CD4-positive, alpha-beta T cell (primary cell): ENCODE data around the gene TNIK. TPM values are rescaled to one million over a fixed set of nuclear protein-coding genes. Genes with fewer than 3 reads are reported as not detected.

Experiments
- ATAC-seq: fragments of 200-7000 bp; cut with Tn5 transposase; one replicate; pipeline ENCODE4 v1.10.0; 2022; ENCODE audit warnings: mild to moderate bottlenecking; ENCODE audit not compliant: poor library complexity
- CTCF ChIA-PET: fragments of 350-600 bp; sonication (Branson Sonifier 250); formaldehyde crosslinking; loops from one replicate; lab custom pipeline; 2021; ENCODE audit warnings: antibody characterized with exemption, inconsistent platforms; lab: Charles Lee
- POLR2A ChIA-PET: fragments of 350-600 bp; sonication (Branson Sonifier 250); formaldehyde crosslinking; loops from one replicate; lab custom pipeline; 2021; ENCODE audit warnings: antibody characterized with exemption, inconsistent platforms; lab: Charles Lee
- DNase-seq, 14 experiments: peaks; one replicate each; pipeline ENCODE4 v3.0.0-alpha.2; 2013 to 2020; ENCODE audit warnings: mixed read lengths in 2 of 14
- H3K27ac ChIP-seq, 2 donors: one replicate each; pipeline versions ENCODE4 v1.5.1 to v1.7.0; 2013; ENCODE audit warnings: low read length in 2 of 2, low read depth in 1 of 2, mild to moderate bottlenecking in 1 of 2
- H3K27me3 ChIP-seq, 2 experiments: 1 replicate in 1 of 2; 2 replicates in 1 of 2; pipeline versions ENCODE4 v1.6.1 to v1.7.0; 2013; ENCODE audit warnings: low read length in 2 of 2, control low read depth in 1 of 2, mild to moderate bottlenecking in 1 of 2, moderate library complexity in 1 of 2; ENCODE audit not compliant: insufficient read depth in 2 of 2, control insufficient read depth in 1 of 2
- H3K36me3 ChIP-seq: one replicate; pipeline ENCODE4 v1.6.1; 2013; ENCODE audit warnings: low read length, control low read depth; ENCODE audit not compliant: insufficient read depth
- H3K4me1 ChIP-seq: one replicate; pipeline ENCODE4 v1.6.1; 2013; ENCODE audit warnings: low read length, control low read depth; ENCODE audit not compliant: insufficient read depth
- H3K4me3 ChIP-seq: one replicate; pipeline ENCODE4 v1.5.1; 2013; ENCODE audit warnings: mild to moderate bottlenecking, low read length, moderate library complexity
- H3K9me3 ChIP-seq, 2 experiments: 1 replicate in 1 of 2; 2 replicates in 1 of 2; pipeline versions ENCODE4 v1.6.1 to v1.7.0; 2013; ENCODE audit warnings: low read length in 2 of 2, mild to moderate bottlenecking in 2 of 2, control low read depth in 1 of 2, moderate library complexity in 1 of 2; ENCODE audit not compliant: control insufficient read depth in 1 of 2, insufficient read depth in 1 of 2
- H3K27ac Mint-ChIP-seq: one replicate; pipeline ENCODE4 v1.8.0; 2020; ENCODE audit warnings: mixed read lengths
- H3K27me3 Mint-ChIP-seq: one replicate; pipeline ENCODE4 v1.8.0; 2021; ENCODE audit warnings: mixed read lengths
- H3K36me3 Mint-ChIP-seq: one replicate; pipeline ENCODE4 v1.8.0; 2021; ENCODE audit warnings: low read depth, mixed read lengths
- H3K4me1 Mint-ChIP-seq: one replicate; pipeline ENCODE4 v1.8.0; 2021; ENCODE audit warnings: low read depth, mixed read lengths
- H3K4me3 Mint-ChIP-seq: one replicate; pipeline ENCODE4 v1.8.0; 2020; ENCODE audit warnings: mild to moderate bottlenecking, mixed read lengths
- H3K9me3 Mint-ChIP-seq: one replicate; pipeline ENCODE4 v1.8.0; 2020; ENCODE audit warnings: mixed read lengths
- CTCF ChIP-seq: fragments of 200-600 bp; IDR thresholded peaks from one replicate; pipeline ENCODE4 v1.8.0; 2022; ENCODE audit warnings: antibody characterized with exemption, mild to moderate bottlenecking
- intact Hi-C, 2 experiments: fragments of 100-400 bp; cut with DNase I in 1 of 2; cut with micrococcal nuclease in 1 of 2; formaldehyde crosslinking; loops; one replicate each; pipeline versions ENCODE4 v1.15.1 to v1.9.0; 2023 to 2025; cut with DNase I, micrococcal nuclease
- total RNA-seq, 174 experiments: library from RNA in 2 of 174; stranded (reverse) in 2 of 174; gene quantifications; one replicate each; pipeline ENCODE4 v1.2.3 and lab custom pipeline; 2021 to 2026

The TNIK gene
- total RNA-seq, 2 experiments from 2014 or later = 71.0 to 78.3 TPM

DNA sequence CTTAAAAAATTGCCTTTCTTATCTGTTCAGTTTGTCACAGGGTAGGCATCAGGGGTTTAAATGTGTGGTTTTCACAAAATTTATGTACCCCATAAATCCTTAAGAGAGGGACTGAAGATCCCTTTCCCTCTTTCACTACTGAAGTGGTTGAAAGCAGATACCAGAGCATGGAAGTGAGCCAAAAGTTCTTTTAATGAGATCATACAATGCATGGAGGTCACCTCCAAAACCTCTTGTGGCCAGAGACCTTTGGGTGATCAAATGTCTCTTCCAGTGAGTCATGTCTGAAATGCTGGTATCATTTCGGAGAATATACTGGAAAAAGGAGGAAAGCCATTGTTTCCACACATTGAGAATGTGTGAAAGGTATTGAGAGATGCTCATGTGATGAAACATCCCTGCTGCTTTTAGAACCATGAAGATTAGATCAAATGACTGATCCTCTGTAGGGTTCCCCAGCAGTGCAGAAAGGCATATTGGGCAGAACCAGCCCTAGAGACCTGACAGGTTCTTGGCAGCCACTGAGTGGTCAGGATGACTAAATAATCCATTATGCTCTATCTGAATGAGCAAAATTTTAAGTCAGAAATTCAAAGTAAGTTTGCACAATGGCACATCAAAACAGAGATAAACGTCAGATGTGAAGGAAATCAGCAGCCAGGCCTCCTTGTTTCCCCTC is 267.9 kb downstream of the TNIK start:
- ChIA-PET POLR2A (no interaction called here), CTCF (no interaction called here)
- Histone ChIP-seq H3K4me3 (no peak overlapping the region), H3K9me3 (no peaks in the 10 kb centered on the region), H3K36me3 (peaks cover 11% of the 10 kb centered on the region), H3K27me3 (no peaks in the 10 kb centered on the region), H3K4me1 (no peaks in the 10 kb centered on the region), H3K27ac (no peak overlapping the region)
- no peak for TF ChIP-seq CTCF
- Mint-ChIP-seq H3K36me3 (peaks cover 60% of the 10 kb centered on the region), H3K4me1 (peaks cover 14% of the 10 kb centered on the region), H3K9me3 (no peaks in the 10 kb centered on the region), H3K27ac (no peak overlapping the region), H3K4me3 (no peak overlapping the region), H3K27me3 (no peaks in the 10 kb centered on the region)
- no peak for ATAC-seq
- no peak for DNase-seq
- intact Hi-C loops = no loop called here

DNA sequence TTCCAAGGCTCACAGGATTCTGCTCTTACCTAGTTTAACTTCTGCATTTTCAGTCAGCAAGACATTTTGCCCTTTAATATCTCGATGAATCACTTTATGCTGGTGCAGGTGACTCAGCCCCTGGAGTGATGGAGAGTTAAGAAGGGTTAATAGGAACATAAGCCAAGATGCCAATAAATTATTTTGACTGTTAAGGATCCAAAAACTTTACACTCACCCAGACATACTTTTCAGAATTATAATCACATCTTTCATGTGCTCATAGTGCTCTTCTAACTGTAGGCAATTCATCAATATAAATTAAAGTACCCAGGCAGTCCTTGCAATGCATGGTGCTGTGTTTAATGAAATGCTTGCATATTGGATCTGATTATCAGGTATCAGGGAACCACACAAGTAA is 269.5 kb downstream of the TNIK start:
- Histone ChIP-seq H3K36me3 (peaks cover 16% of the 10 kb centered on the region), H3K4me3 (no peak overlapping the region), H3K27ac (no peak overlapping the region), H3K27me3 (no peaks in the 10 kb centered on the region), H3K4me1 (no peaks in the 10 kb centered on the region), H3K9me3 (no peaks in the 10 kb centered on the region)
- no peak for DNase-seq
- Mint-ChIP-seq H3K4me3 (no peak overlapping the region), H3K9me3 (no peaks in the 10 kb centered on the region), H3K4me1 (peaks cover 20% of the 10 kb centered on the region), H3K27me3 (no peaks in the 10 kb centered on the region), H3K27ac (no peak overlapping the region), H3K36me3 (peaks cover 67% of the 10 kb centered on the region)
- ChIA-PET CTCF (no interaction called here), POLR2A (no interaction called here)
- TF ChIP-seq CTCF = no peak
- no peak for ATAC-seq
- intact Hi-C loops = no loop called here

- Mint-ChIP-seq H3K4me1 (peaks cover 29% of the 10 kb centered on the region), H3K36me3 (peaks cover 73% of the 10 kb centered on the region), H3K9me3 (no peaks in the 10 kb centered on the region), H3K27ac (peak overlapping the region; percentile 37), H3K27me3 (no peaks in the 10 kb centered on the region), H3K4me3 (no peak overlapping the region)
- intact Hi-C loops = loop anchor here (5.0 to 10.0 kb wide), 2 partner anchors 265 to 268 kb away; no protein-coding TSS in a partner anchor
- H3K27me3 ChIP-seq = no peaks in the 10 kb centered on the region
- POLR2A ChIA-PET = interaction anchor here (1.0 kb wide), 1 partner anchor 59 kb away, joined by 3 read pairs; no protein-coding TSS in a partner anchor
- H3K36me3 ChIP-seq = peaks cover 16% of the 10 kb centered on the region
- CTCF ChIA-PET = interaction anchor here (0.9 kb wide), 1 partner anchor 377 kb away, joined by 3 read pairs; no protein-coding TSS in a partner anchor
- no peak overlapping the region for H3K27ac ChIP-seq
- no peak for TF ChIP-seq CTCF
- no peak overlapping the region for H3K4me3 ChIP-seq
- H3K4me1 ChIP-seq = peaks cover 2% of the 10 kb centered on the region
- ATAC-seq (no peak), DNase-seq (no peak)
- H3K9me3 ChIP-seq = no peaks in the 10 kb centered on the region
These were observed 270.7 kb downstream of the TNIK start for GRCh38 chr3:171189394-171190080.
